ENCODE results near the gene COA5.
A peak's percentile ranks its signal among the peaks of the same experiment; 100 is the strongest.

The COA5 gene

GRCh38 chr2:98561018-98561417, 47.3 kb downstream of the COA5 start:
- no peak for TF ChIP-seq CTCF (IDR thresholded peaks at IDR 0.05; ENCODE audit: control extremely low read depth, extremely low read depth, low read depth, missing control alignments)
- ChIA-PET POLR2A (no interaction called here), CTCF (interaction anchor here (1.6 to 5.0 kb wide), 3 partner anchors 9 to 73 kb away, joined by 8 to 54 read pairs (median 10); no protein-coding TSS in a partner anchor)
- DNase-seq (ENCODE audit: extremely low spot score) = no peak

GRCh38 chr2:98560256-98560771, 48.0 kb downstream of the COA5 start:
- POLR2A ChIA-PET = no interaction called here
- no peak for TF ChIP-seq CTCF (IDR thresholded peaks at IDR 0.05; ENCODE audit: control extremely low read depth, extremely low read depth, low read depth, missing control alignments)
- CTCF ChIA-PET = interaction anchor here (1.1 to 5.0 kb wide), 6 partner anchors 10 to 147 kb away, joined by 3 to 54 read pairs (median 6); no protein-coding TSS in a partner anchor
- DNase-seq (ENCODE audit: extremely low spot score) = no peak

GRCh38 chr2:98559581-98559980, 48.7 kb downstream of the COA5 start:
- CTCF ChIA-PET = interaction anchor here (1.1 to 5.0 kb wide), 7 partner anchors 9 to 146 kb away, joined by 3 to 54 read pairs (median 4); no protein-coding TSS in a partner anchor
- TF ChIP-seq CTCF (IDR thresholded peaks at IDR 0.05; ENCODE audit: control extremely low read depth, extremely low read depth, low read depth, missing control alignments) = no peak
- no peak for DNase-seq (ENCODE audit: extremely low spot score)
- POLR2A ChIA-PET = no interaction called here

GRCh38 chr2:98558852-98559530, 49.3 kb downstream of the COA5 start:
- TF ChIP-seq CTCF (IDR thresholded peaks at IDR 0.05; ENCODE audit: control extremely low read depth, extremely low read depth, low read depth, missing control alignments) = no peak
- ChIA-PET POLR2A (no interaction called here), CTCF (interaction anchor here (1.3 to 5.0 kb wide), 5 partner anchors 8 to 146 kb away, joined by 3 to 54 read pairs (median 8); no protein-coding TSS in a partner anchor)
- no peak for DNase-seq (ENCODE audit: extremely low spot score)

- DNase-seq (ENCODE audit: extremely low spot score) = peak; percentile 78
- TF ChIP-seq CTCF (IDR thresholded peaks at IDR 0.05; ENCODE audit: control extremely low read depth, extremely low read depth, low read depth, missing control alignments) = no peak
- CTCF ChIA-PET = interaction anchor here (1.1 to 5.0 kb wide), 9 partner anchors 11 to 92 kb away, joined by 3 to 54 read pairs (median 3); no protein-coding TSS in a partner anchor
- POLR2A ChIA-PET = interaction anchor here (0.6 to 0.8 kb wide), 2 partner anchors 8 to 15 kb away, joined by 3 read pairs; no protein-coding TSS in a partner anchor
Measured at GRCh38 chr2:98556344-98557033, 51.8 kb downstream of the COA5 start.

GRCh38 chr2:98555696-98556095, 52.6 kb downstream of the COA5 start:
- DNase-seq (ENCODE audit: extremely low spot score) = no peak
- ChIA-PET CTCF (interaction anchor here (1.5 to 1.7 kb wide), 5 partner anchors 10 to 49 kb away, joined by 3 to 4 read pairs (median 4); no protein-coding TSS in a partner anchor), POLR2A (no interaction called here)
- no peak for TF ChIP-seq CTCF (IDR thresholded peaks at IDR 0.05; ENCODE audit: control extremely low read depth, extremely low read depth, low read depth, missing control alignments)
